H1 (cell line): Measurements from ENCODE around the gene RRAS2. TPM values are rescaled to one million over a fixed set of nuclear protein-coding genes. Genes with fewer than 3 reads are reported as not detected.
A peak's percentile ranks its signal among the peaks of the same experiment; 100 is the strongest.

Experiments used
- CTCF ChIA-PET: fragments of 300-600 bp; sonication (Branson Sonifier 250); formaldehyde crosslinking; loops from one replicate; lab custom pipeline; 2021; ENCODE audit not compliant: partially characterized antibody; lab: Charles Lee
- POLR2A ChIA-PET: fragments of 300-600 bp; sonication (Branson Sonifier 250); formaldehyde crosslinking; loops from one replicate; lab custom pipeline; 2021; ENCODE audit warnings: inconsistent platforms; ENCODE audit not compliant: partially characterized antibody; lab: Charles Lee
- DNase-seq, 2 experiments: peaks; one replicate each; pipeline versions ENCODE4 v3.0.0 to v3.0.0-alpha.2; 2010 to 2022; ENCODE audit warnings: low spot score in 2 of 2, low read depth in 1 of 2, mixed read lengths in 1 of 2
- FAIRE-seq: peaks from 2 replicates; lab custom pipeline; 2011; peaks lifted over from hg19 to GRCh38; lab: Jason Lieb, UNC
- H2AFZ ChIP-seq: 2 replicates; pipeline ENCODE4 v1.8.1; 2012; ENCODE audit warnings: low read length, inconsistent platforms
- H2AK5ac ChIP-seq: 2 replicates; pipeline ENCODE4 v1.6.1; 2013; ENCODE audit warnings: low read depth, low read length
- H2BK120ac ChIP-seq: replicated peaks from 2 replicates; pipeline ENCODE3; 2013; ENCODE audit warnings: low read depth, low read length, inconsistent platforms
- H2BK12ac ChIP-seq: 2 replicates; pipeline ENCODE4 v1.6.1; 2013; ENCODE audit warnings: low read depth, low read length
- H2BK15ac ChIP-seq: 2 replicates; pipeline ENCODE4 v1.6.1; 2013; ENCODE audit warnings: low read length
- H2BK20ac ChIP-seq: 2 replicates; pipeline ENCODE4 v1.6.1; 2013; ENCODE audit warnings: low read length
- H2BK5ac ChIP-seq: 2 replicates; pipeline ENCODE4 v1.6.1; 2013; ENCODE audit warnings: low read depth, low read length
- H3K14ac ChIP-seq: 2 replicates; pipeline ENCODE4 v1.6.1; 2013; ENCODE audit warnings: inconsistent platforms; ENCODE audit not compliant: insufficient read length
- H3K18ac ChIP-seq: 2 replicates; pipeline ENCODE4 v1.6.1; 2013; ENCODE audit warnings: low read length; ENCODE audit errors: extremely low read depth
- H3K23ac ChIP-seq: 2 replicates; pipeline ENCODE4 v1.6.1; 2013; ENCODE audit warnings: inconsistent platforms; ENCODE audit not compliant: insufficient read length
- H3K23me2 ChIP-seq: 2 replicates; pipeline ENCODE4 v1.6.1; 2013; ENCODE audit warnings: low read depth, low read length
- H3K27ac ChIP-seq: 2 replicates; pipeline ENCODE4 v1.6.1; 2011; ENCODE audit warnings: low read depth, low read length, inconsistent platforms
- H3K27me3 ChIP-seq, 4 experiments: replicated peaks in 1 of 4; 1 replicate in 1 of 4; 2 replicates in 3 of 4; pipeline versions ENCODE4 v1.6.1 to v1.8.1; 2011 to 2013; ENCODE audit warnings: low read length in 3 of 4, mild to moderate bottlenecking in 3 of 4, inconsistent platforms in 2 of 4, mixed read lengths in 2 of 4, moderate library complexity in 1 of 4; ENCODE audit not compliant: control insufficient read depth in 3 of 4, insufficient read depth in 3 of 4; ENCODE audit errors: extremely low read depth in 1 of 4
- H3K36me3 ChIP-seq, 4 experiments: 2 replicates each; pipeline versions ENCODE4 v1.6.1 to v1.8.1; 2011 to 2013; ENCODE audit warnings: mild to moderate bottlenecking in 4 of 4, low read length in 3 of 4, moderate library complexity in 2 of 4, control low read depth in 1 of 4, inconsistent platforms in 1 of 4; ENCODE audit not compliant: insufficient read depth in 4 of 4, control insufficient read depth in 2 of 4
- H3K4ac ChIP-seq: replicated peaks from 2 replicates; pipeline ENCODE3; 2013; ENCODE audit warnings: low read length, low read depth, mixed read lengths, inconsistent platforms; ENCODE audit not compliant: insufficient read length
- H3K4me1 ChIP-seq, 4 experiments: replicated peaks in 1 of 4; 1 replicate in 1 of 4; 2 replicates in 3 of 4; pipeline versions ENCODE4 v1.6.1 to v1.8.1; 2011 to 2013; ENCODE audit warnings: low read length in 3 of 4, inconsistent platforms in 2 of 4, mixed read lengths in 1 of 4; ENCODE audit not compliant: insufficient read depth in 4 of 4, control insufficient read depth in 3 of 4
- H3K4me2 ChIP-seq, 2 experiments: 2 replicates each; pipeline versions ENCODE4 v1.6.1 to v1.8.1; 2011 to 2013; ENCODE audit warnings: low read depth in 2 of 2, low read length in 2 of 2, control low read depth in 1 of 2, inconsistent platforms in 1 of 2, mild to moderate bottlenecking in 1 of 2; ENCODE audit not compliant: insufficient read depth in 1 of 2
- H3K4me3 ChIP-seq, 4 experiments: fragments of 200-600, 300-600 bp in 1 of 4; sonication (generic), shearing (Covaris generic), sonication (Bioruptor Twin) in 1 of 4; 2 replicates each; pipeline versions ENCODE4 v1.5.1 to v1.8.1; 2011 to 2016; ENCODE audit warnings: low read length in 4 of 4, low read depth in 3 of 4, control low read depth in 2 of 4, inconsistent platforms in 2 of 4, mild to moderate bottlenecking in 2 of 4, mixed read lengths in 1 of 4, moderate library complexity in 1 of 4; ENCODE audit not compliant: insufficient read depth in 2 of 4; ENCODE audit errors: extremely low read depth in 1 of 4
- H3K56ac ChIP-seq: replicated peaks from 2 replicates; pipeline ENCODE3; 2013; ENCODE audit warnings: low read depth, mild to moderate bottlenecking, mixed read lengths, low read length, inconsistent platforms; ENCODE audit not compliant: insufficient read length
- H3K79me1 ChIP-seq: 2 replicates; pipeline ENCODE4 v1.6.1; 2013; ENCODE audit warnings: low read depth, low read length, control low read depth
- H3K79me2 ChIP-seq, 2 experiments: 2 replicates each; pipeline versions ENCODE4 v1.6.1 to v1.8.1; 2012 to 2013; ENCODE audit warnings: low read length in 2 of 2, mild to moderate bottlenecking in 2 of 2, inconsistent platforms in 1 of 2; ENCODE audit not compliant: insufficient read depth in 2 of 2, control insufficient read depth in 1 of 2
- H3K9ac ChIP-seq, 4 experiments: replicated peaks in 1 of 4; 1 replicate in 1 of 4; 2 replicates in 3 of 4; pipeline versions ENCODE4 v1.6.1 to v1.8.1; 2011 to 2013; ENCODE audit warnings: low read depth in 3 of 4, low read length in 3 of 4, control low read depth in 2 of 4, mild to moderate bottlenecking in 2 of 4, moderate library complexity in 2 of 4, inconsistent platforms in 1 of 4; ENCODE audit errors: extremely low read depth in 1 of 4
- H3K9me3 ChIP-seq, 2 experiments: 2 replicates each; pipeline versions ENCODE4 v1.6.1 to v1.8.1; 2012 to 2013; ENCODE audit warnings: mild to moderate bottlenecking in 2 of 2, moderate library complexity in 2 of 2, control low read depth in 1 of 2, inconsistent platforms in 1 of 2, low read depth in 1 of 2, low read length in 1 of 2, mixed read lengths in 1 of 2; ENCODE audit not compliant: insufficient read depth in 2 of 2
- H4K20me1 ChIP-seq, 2 experiments: replicated peaks in 1 of 2; 2 replicates each; pipeline versions ENCODE3 to v1.8.1; 2011 to 2013; ENCODE audit warnings: inconsistent platforms in 2 of 2, low read length in 2 of 2, mild to moderate bottlenecking in 1 of 2; ENCODE audit not compliant: insufficient read depth in 2 of 2, control insufficient read depth in 1 of 2
- H4K5ac ChIP-seq: 2 replicates; pipeline ENCODE4 v1.6.1; 2013; ENCODE audit warnings: low read length, low read depth, mixed read lengths, inconsistent platforms; ENCODE audit not compliant: insufficient read length
- H4K8ac ChIP-seq: 2 replicates; pipeline ENCODE4 v1.8.0; 2013; ENCODE audit warnings: mild to moderate bottlenecking, moderate library complexity, low read length, inconsistent platforms; ENCODE audit not compliant: insufficient read depth; ENCODE audit errors: extremely low read depth
- H4K91ac ChIP-seq: replicated peaks from 2 replicates; pipeline ENCODE3; 2013; ENCODE audit warnings: low read length, mixed read lengths, inconsistent platforms; ENCODE audit not compliant: insufficient read length
- BRCA1 ChIP-seq: IDR thresholded peaks from 2 replicates; pipeline ENCODE4 v1.6.1; 2012; ENCODE audit warnings: low read depth, low read length, improper control_type of control experiment
- JUND ChIP-seq: IDR thresholded peaks from 2 replicates; pipeline ENCODE4 v1.6.1; 2011; ENCODE audit warnings: mild to moderate bottlenecking, improper control_type of control experiment, low read length
- POLR2AphosphoS5 ChIP-seq: IDR thresholded peaks from 2 replicates; pipeline ENCODE4 v1.6.1; 2011; ENCODE audit warnings: low read depth, low read length
- POU5F1 ChIP-seq: IDR thresholded peaks from 2 replicates; pipeline ENCODE4 v1.6.1; 2011; ENCODE audit warnings: low read depth, mild to moderate bottlenecking, low read length, moderate library complexity
- RBBP5 ChIP-seq: IDR thresholded peaks from 2 replicates; pipeline ENCODE4 v1.7.1; 2012; ENCODE audit warnings: low read depth, mild to moderate bottlenecking, inconsistent platforms, low read length, moderate library complexity, borderline replicate concordance
- RNF2 ChIP-seq: fragments of 200-900, 300-1000 bp; sonication (generic); IDR thresholded peaks from 2 replicates; pipeline ENCODE4 v1.7.1; 2016; ENCODE audit warnings: borderline replicate concordance, low read depth, mild to moderate bottlenecking, antibody characterized with exemption, low read length; ENCODE audit not compliant: poor library complexity, severe bottlenecking; ENCODE audit errors: missing control alignments
- SAP30 ChIP-seq: fragments of 300-600 bp; sonication (generic); IDR thresholded peaks from 2 replicates; pipeline ENCODE4 v1.7.1; 2012; ENCODE audit warnings: low read length, moderate library complexity, mild to moderate bottlenecking, inconsistent platforms; ENCODE audit not compliant: insufficient read depth, insufficient replicate concordance
- TCF12 ChIP-seq: IDR thresholded peaks from 2 replicates; pipeline ENCODE4 v1.6.1; 2011; ENCODE audit warnings: low read depth, mild to moderate bottlenecking, low read length
- WGBS, 2 experiments: shearing (Covaris generic) in 1 of 2; methylation state at CpG; one replicate each; pipeline versions ENCODE4 v1.1.6 to v1.1.7; 2013 to 2015; ENCODE audit warnings: low lambda C conversion rate in 2 of 2, mixed read lengths in 2 of 2, inconsistent platforms in 1 of 2, low coverage in 1 of 2, missing lambda C conversion rate in 1 of 2; ENCODE audit not compliant: insufficient replicate concordance in 2 of 2, insufficient coverage in 1 of 2, insufficient read length in 1 of 2; ENCODE audit errors: extremely low coverage in 1 of 2, missing lambda C conversion rate in 1 of 2; 5-methylcytosine and 5-hydroxymethylcytosine counted together
- polyA plus RNA-seq, 7 experiments: library from polyadenylated mRNA; depleted of rRNA in 3 of 7; stranded (reverse) in 5 of 7; unstranded in 2 of 7; fragments of >200 nt in 5 of 7; fragments of 200-250 nt in 2 of 7; gene quantifications; 1 replicate in 5 of 7; 2 replicates in 1 of 7; 4 replicates in 1 of 7; pipeline versions ENCODE4 v1.2.1 to v1.2.3, GENCODE V29; 2011 to 2013; ENCODE audit warnings: missing spikeins in 2 of 7, mixed read lengths in 2 of 7
- total RNA-seq: library from RNA; stranded (reverse); fragmentation: NEBNext Ultra II Directional; extraction: Animal tissue kit (Norgen Biotek cat#: 25700); gene quantifications from 2 replicates; pipeline ENCODE4 v1.2.1, GENCODE V29; 2021
- TF ChIP-seq, protein P1 (sequence below): IDR thresholded peaks from 2 replicates; pipeline ENCODE4 v1.6.1; 2011; ENCODE audit warnings: low read depth, mild to moderate bottlenecking, low read length; ENCODE audit not compliant: insufficient read depth
- TF ChIP-seq, protein P2 (sequence below): IDR thresholded peaks from 2 replicates; pipeline ENCODE4 v1.6.1; 2012; ENCODE audit warnings: low read length, inconsistent platforms

RRAS2 gene
- total and polyA plus RNA-seq, 2 of the 8 experiments (the other 6 are each of a cell fraction or from before 2014, with no cell fraction given): 72.3 to 234 TPM

DNA sequence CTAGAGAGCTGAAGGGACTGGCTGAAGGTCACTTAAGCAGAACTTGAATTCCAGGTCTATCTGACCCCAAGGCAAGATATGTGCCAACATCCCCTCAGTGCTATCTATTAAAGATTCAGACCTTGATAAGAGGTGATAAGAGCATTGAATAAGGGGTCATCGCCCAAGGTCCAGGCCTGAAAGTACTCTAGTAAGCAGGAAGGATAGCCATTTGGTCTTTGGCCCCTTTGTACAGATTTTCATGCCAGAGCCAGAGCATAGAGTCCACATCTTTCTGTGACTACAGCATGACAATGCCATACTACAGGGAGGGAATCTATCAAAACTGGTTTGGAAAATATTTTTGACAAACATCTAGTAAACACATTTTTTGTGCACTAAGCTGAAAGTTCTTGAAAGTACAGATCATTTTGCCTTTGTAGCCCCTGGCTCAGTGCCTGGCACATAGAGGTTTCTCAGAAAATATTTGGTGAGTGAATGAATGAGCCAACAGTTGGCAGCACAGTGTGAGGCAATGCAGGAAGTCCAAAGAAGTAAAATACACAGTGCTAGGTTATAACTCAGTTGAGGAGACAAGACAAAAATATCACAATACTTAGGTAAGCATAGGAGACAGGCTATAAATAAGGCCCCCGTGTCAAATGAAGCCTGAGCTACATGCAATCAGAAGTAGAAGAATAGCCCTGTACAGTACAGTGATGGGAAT is 15.1 kb upstream of the RRAS2 start:
- Histone ChIP-seq H3K23me2 (no peaks in the 10 kb centered on the region), H3K4ac (no peak overlapping the region), H3K4me2 (no peak overlapping the region), H3K9ac (no peak overlapping the region), H2BK5ac (no peak overlapping the region), H3K27me3 (no peaks in the 10 kb centered on the region), H4K20me1 (no peaks in the 10 kb centered on the region), H2BK15ac (no peak overlapping the region), H2AFZ (no peak overlapping the region), H3K79me1 (no peaks in the 10 kb centered on the region), H2BK12ac (no peak overlapping the region), H3K4me1 (peaks cover 0 to 8% (median 3%) of the 10 kb centered on the region in 4 experiments; a peak in 3 of 7 replicates), H4K5ac (no peak overlapping the region), H3K79me2 (no peaks in the 10 kb centered on the region), H3K18ac (no peak overlapping the region), H3K9me3 (no peaks in the 10 kb centered on the region), H2BK20ac (no peak overlapping the region), H3K36me3 (no peaks in the 10 kb centered on the region), H3K4me3 (no peak overlapping the region), H3K27ac (no peak overlapping the region), H2BK120ac (no peak overlapping the region), H3K56ac (no peak overlapping the region), H4K91ac (no peak overlapping the region), H4K8ac (no peak overlapping the region), H2AK5ac (no peak overlapping the region), H3K14ac (no peak overlapping the region), H3K23ac (no peak overlapping the region)
- DNase-seq: peak in 1 of 2 experiments; percentile 20
- no peak for FAIRE-seq
- ChIA-PET CTCF (interaction anchor here (0.7 to 3.1 kb wide), 27 partner anchors 10 to 131 kb away, joined by 3 to 36 read pairs (median 5); partner anchors contain the start of genes COPB1 and RRAS2), POLR2A (interaction anchor here (0.9 to 1.5 kb wide), 5 partner anchors 11 to 63 kb away, joined by 3 to 5 read pairs (median 3); no protein-coding TSS in a partner anchor)
- WGBS, 2 experiments: 91% methylated on average over 2 of the region's 2 CpGs; no CpG with 5 or more reads in 1 of the 2 experiments
- TF ChIP-seq TCF12 (no peak), RBBP5 (no peak), POU5F1 (no peak), SAP30 (no peak), BRCA1 (no peak), POLR2AphosphoS5 (no peak), RNF2 (no peak), JUND (no peak)
- TF ChIP-seq, protein P1, sequence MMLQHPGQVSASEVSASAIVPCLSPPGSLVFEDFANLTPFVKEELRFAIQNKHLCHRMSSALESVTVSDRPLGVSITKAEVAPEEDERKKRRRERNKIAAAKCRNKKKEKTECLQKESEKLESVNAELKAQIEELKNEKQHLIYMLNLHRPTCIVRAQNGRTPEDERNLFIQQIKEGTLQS: no peak
- TF ChIP-seq, protein P2, sequence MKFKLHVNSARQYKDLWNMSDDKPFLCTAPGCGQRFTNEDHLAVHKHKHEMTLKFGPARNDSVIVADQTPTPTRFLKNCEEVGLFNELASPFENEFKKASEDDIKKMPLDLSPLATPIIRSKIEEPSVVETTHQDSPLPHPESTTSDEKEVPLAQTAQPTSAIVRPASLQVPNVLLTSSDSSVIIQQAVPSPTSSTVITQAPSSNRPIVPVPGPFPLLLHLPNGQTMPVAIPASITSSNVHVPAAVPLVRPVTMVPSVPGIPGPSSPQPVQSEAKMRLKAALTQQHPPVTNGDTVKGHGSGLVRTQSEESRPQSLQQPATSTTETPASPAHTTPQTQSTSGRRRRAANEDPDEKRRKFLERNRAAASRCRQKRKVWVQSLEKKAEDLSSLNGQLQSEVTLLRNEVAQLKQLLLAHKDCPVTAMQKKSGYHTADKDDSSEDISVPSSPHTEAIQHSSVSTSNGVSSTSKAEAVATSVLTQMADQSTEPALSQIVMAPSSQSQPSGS: no peak
